ENCODE measurements around the gene HSD17B12.

GRCh38 chr11:43674560-43674959 is 6.0 kb upstream of the HSD17B12 start:
- no peak for TF ChIP-seq CTCF (IDR thresholded peaks at IDR 0.05)
- no peak for TF ChIP-seq POLR2A (IDR thresholded peaks at IDR 0.05)
